Urinary bladder (tissue), 4 donors: ENCODE data around the gene OR10Z1. TPM values are rescaled to one million over a fixed set of nuclear protein-coding genes. Genes with fewer than 3 reads are reported as not detected.

ENCODE experiments used
- DNase-seq: peaks from one replicate; pipeline ENCODE4 v3.0.0-alpha.2; 2015; ENCODE audit errors: extremely low spot score
- H3K27ac ChIP-seq: one replicate; pipeline ENCODE4 v1.5.1; 2013; ENCODE audit warnings: low read depth, mild to moderate bottlenecking, moderate library complexity
- H3K36me3 ChIP-seq: one replicate; pipeline ENCODE4 v1.6.1; 2013; ENCODE audit warnings: mild to moderate bottlenecking, moderate library complexity; ENCODE audit not compliant: insufficient read depth
- H3K4me1 ChIP-seq: one replicate; pipeline ENCODE4 v1.6.1; 2013; ENCODE audit warnings: mild to moderate bottlenecking, moderate library complexity; ENCODE audit not compliant: insufficient read depth
- H3K4me3 ChIP-seq: one replicate; pipeline ENCODE4 v1.5.1; 2013; ENCODE audit warnings: low read depth, low read length
- WGBS: extraction: QIAGEN DNeasy Blood & Tissue Kit; methylation state at CpG from one replicate; pipeline ENCODE4 v1.1.7; 2013; 5-methylcytosine and 5-hydroxymethylcytosine counted together
- polyA plus RNA-seq: library from polyadenylated mRNA; stranded (reverse); fragments of 200-250 nt; gene quantifications from one replicate; pipeline ENCODE4 v1.2.3, GENCODE V29; 2013
- total RNA-seq: library from RNA; depleted of rRNA; stranded (reverse); fragments of >200 nt; gene quantifications from one replicate; pipeline ENCODE4 v1.2.3, GENCODE V29; 2014
- donor health status: healthy with polysubstance abuse.
- donor health status: healthy.

The OR10Z1 gene
- total and polyA plus RNA-seq, 2 donors: not detected

- no peak overlapping the region for H3K27ac ChIP-seq
- H3K36me3 ChIP-seq: no peaks in the 10 kb centered on the region
- no peak for DNase-seq
- no peaks in the 10 kb centered on the region for H3K4me1 ChIP-seq
- no peak overlapping the region for H3K4me3 ChIP-seq
These were observed 33.8 kb downstream of the OR10Z1 start for GRCh38 chr1:158638904-158639303.

GRCh38 chr1:158644449-158644848, 39.4 kb downstream of the OR10Z1 start:
- DNase-seq: no peak
- H3K4me3 ChIP-seq: no peak overlapping the region
- 56% methylated on average over 2 of the region's 2 CpGs for WGBS
- H3K4me1 ChIP-seq: no peaks in the 10 kb centered on the region
- H3K27ac ChIP-seq: no peak overlapping the region
- H3K36me3 ChIP-seq: no peaks in the 10 kb centered on the region

- no peaks in the 10 kb centered on the region for H3K4me1 ChIP-seq
- H3K36me3 ChIP-seq: no peaks in the 10 kb centered on the region
- no peak overlapping the region for H3K4me3 ChIP-seq
- no peak overlapping the region for H3K27ac ChIP-seq
- DNase-seq: no peak
- 94% methylated on average over 1 of the region's 1 CpG for WGBS
These were observed 41.4 kb downstream of the OR10Z1 start for GRCh38 chr1:158646465-158646864.

GRCh38 chr1:158649052-158649451, 44.0 kb downstream of the OR10Z1 start:
- DNase-seq: no peak
- Histone ChIP-seq H3K36me3 (no peaks in the 10 kb centered on the region), H3K4me1 (no peaks in the 10 kb centered on the region), H3K4me3 (no peak overlapping the region), H3K27ac (no peak overlapping the region)

- DNase-seq: no peak
- Histone ChIP-seq H3K4me3 (no peak overlapping the region), H3K4me1 (no peaks in the 10 kb centered on the region), H3K36me3 (no peaks in the 10 kb centered on the region), H3K27ac (no peak overlapping the region)
- whole genome bisulfite sequencing: 87% methylated on average over 7 of the region's 7 CpGs
These were observed 47.8 kb downstream of the OR10Z1 start for GRCh38 chr1:158652721-158653334.

GRCh38 chr1:158654086-158654485, 49.0 kb downstream of the OR10Z1 start:
- no peaks in the 10 kb centered on the region for H3K36me3 ChIP-seq
- DNase-seq: no peak
- H3K4me1 ChIP-seq: no peaks in the 10 kb centered on the region
- no peak overlapping the region for H3K4me3 ChIP-seq
- H3K27ac ChIP-seq: no peak overlapping the region

- no peak overlapping the region for H3K27ac ChIP-seq
- no peak for DNase-seq
- H3K4me1 ChIP-seq: no peaks in the 10 kb centered on the region
- H3K36me3 ChIP-seq: no peaks in the 10 kb centered on the region
- 70% methylated on average over 6 of the region's 6 CpGs for WGBS
- no peak overlapping the region for H3K4me3 ChIP-seq
These were observed 49.5 kb downstream of the OR10Z1 start for GRCh38 chr1:158654571-158654970.

Other genes with a start within 250 kb of the OR10Z1 start
- not detected for gene OR10T2, start 205.8 kb upstream of the OR10Z1 start, total RNA-seq
- gene OR10T2, start 205.8 kb upstream of the OR10Z1 start, polyA plus RNA-seq: not detected
- gene OR10K2, start 179.0 kb upstream of the OR10Z1 start, total RNA-seq: not detected
- gene OR10K2, start 179.0 kb upstream of the OR10Z1 start, polyA plus RNA-seq: not detected
- gene OR10K1, start 143.4 kb upstream of the OR10Z1 start, total RNA-seq: not detected
- gene OR10K1, start 143.4 kb upstream of the OR10Z1 start, polyA plus RNA-seq: not detected
- not detected for gene OR10R2, start 133.0 kb upstream of the OR10Z1 start, total RNA-seq
- gene OR10R2, start 133.0 kb upstream of the OR10Z1 start, polyA plus RNA-seq: not detected
- not detected for gene OR6Y1, start 50.9 kb upstream of the OR10Z1 start, total RNA-seq
- gene OR6Y1, start 50.9 kb upstream of the OR10Z1 start, polyA plus RNA-seq: not detected
- gene OR6P1, start 34.7 kb upstream of the OR10Z1 start, total RNA-seq: not detected
- gene OR6P1, start 34.7 kb upstream of the OR10Z1 start, polyA plus RNA-seq: not detected
- not detected for gene OR10X1, start 25.4 kb upstream of the OR10Z1 start, total RNA-seq
- gene OR10X1, start 25.4 kb upstream of the OR10Z1 start, polyA plus RNA-seq: not detected
- gene SPTA1, start 81.4 kb downstream of the OR10Z1 start, total RNA-seq: 3.9 TPM
- 0.06 TPM for gene SPTA1, start 81.4 kb downstream of the OR10Z1 start, polyA plus RNA-seq
- gene OR6K2, start 95.4 kb downstream of the OR10Z1 start, total RNA-seq: not detected
- gene OR6K2, start 95.4 kb downstream of the OR10Z1 start, polyA plus RNA-seq: not detected
- gene OR6K3, start 115.5 kb downstream of the OR10Z1 start, total RNA-seq: not detected
- gene OR6K3, start 115.5 kb downstream of the OR10Z1 start, polyA plus RNA-seq: not detected
- gene OR6K6, start 149.5 kb downstream of the OR10Z1 start, total RNA-seq: not detected
- gene OR6K6, start 149.5 kb downstream of the OR10Z1 start, polyA plus RNA-seq: not detected
- not detected for gene OR6N1, start 166.9 kb downstream of the OR10Z1 start, total RNA-seq
- not detected for gene OR6N1, start 166.9 kb downstream of the OR10Z1 start, polyA plus RNA-seq
- gene OR6N2, start 175.9 kb downstream of the OR10Z1 start, total RNA-seq: not detected
- gene OR6N2, start 175.9 kb downstream of the OR10Z1 start, polyA plus RNA-seq: not detected
- 9.0 TPM for gene MNDA, start 226.1 kb downstream of the OR10Z1 start, total RNA-seq
- gene MNDA, start 226.1 kb downstream of the OR10Z1 start, polyA plus RNA-seq: 3.2 TPM